HL-60 (cell line): ENCODE results near the gene CMIP.

Experiments used
- DNase-seq, 2 experiments: peaks; one replicate each; pipeline ENCODE4 v3.0.0-alpha.2; 2010 to 2020; ENCODE audit warnings: low read depth in 1 of 2, low spot score in 1 of 2
- H3K27ac ChIP-seq: fragments of 250-450 bp; sonication (Bioruptor Pico); replicated peaks from 2 replicates; pipeline ENCODE4 v1.5.1; 2020; ENCODE audit warnings: mild to moderate bottlenecking, moderate library complexity
- H3K27me3 ChIP-seq: fragments of 250-450 bp; sonication (Bioruptor Pico); 2 replicates; pipeline ENCODE4 v1.5.1; 2021; ENCODE audit warnings: mild to moderate bottlenecking, moderate library complexity; ENCODE audit not compliant: insufficient read depth, poor library complexity, severe bottlenecking
- H3K4me3 ChIP-seq: replicated peaks from 2 replicates; pipeline ENCODE4 v1.5.1; 2011; ENCODE audit warnings: mild to moderate bottlenecking, control low read depth, low read length; ENCODE audit not compliant: insufficient read depth
- CTCF ChIP-seq: IDR thresholded peaks from one replicate; pipeline ENCODE4 v1.5.1; 2011; ENCODE audit warnings: low read length, control low read depth, inconsistent platforms; ENCODE audit not compliant: insufficient read depth
- GABPA ChIP-seq: IDR thresholded peaks from 2 replicates; pipeline ENCODE4 v1.6.1; 2012; ENCODE audit warnings: low read depth
- POLR2AphosphoS5 ChIP-seq: IDR thresholded peaks from 2 replicates; pipeline ENCODE4 v1.6.1; 2012; ENCODE audit warnings: low read depth
- REST ChIP-seq: IDR thresholded peaks from 2 replicates; pipeline ENCODE4 v1.6.1; 2012; ENCODE audit warnings: low read depth; ENCODE audit not compliant: insufficient replicate concordance
- SPI1 ChIP-seq: IDR thresholded peaks from 2 replicates; pipeline ENCODE4 v1.6.1; 2012; ENCODE audit warnings: low read depth, mild to moderate bottlenecking, borderline replicate concordance

Gene CMIP

GRCh38 chr16:81469183-81469677 lies 24.6 kb downstream of the CMIP start:
- DNase-seq = no peak
- Histone ChIP-seq H3K27ac (peak overlapping the region; percentile 63), H3K4me3 (no peak overlapping the region), H3K27me3 (no peaks in the 10 kb centered on the region)
- TF ChIP-seq GABPA (no peak), REST (no peak), SPI1 (no peak), POLR2AphosphoS5 (no peak)

- H3K27me3 ChIP-seq = no peaks in the 10 kb centered on the region
- H3K4me3 ChIP-seq = no peak overlapping the region
- peak in 1 of 2 experiments; percentile 85 for DNase-seq
- H3K27ac ChIP-seq = peak overlapping the region; percentile 63
- TF ChIP-seq POLR2AphosphoS5 = no peak
- TF ChIP-seq SPI1 = peak; percentile 76; the same call in 1 of the 2 replicates
These were observed 25.3 kb downstream of the CMIP start for GRCh38 chr16:81469710-81470535.

GRCh38 chr16:81470796-81471636 lies 26.4 kb downstream of the CMIP start:
- no peak for DNase-seq
- H3K27ac ChIP-seq = peak overlapping the region; percentile 54
- H3K4me3 ChIP-seq = no peak overlapping the region
- H3K27me3 ChIP-seq = no peaks in the 10 kb centered on the region
- TF ChIP-seq POLR2AphosphoS5 (no peak), SPI1 (no peak), REST (no peak), CTCF (no peak), GABPA (no peak)

GRCh38 chr16:81471882-81472281 lies 27.3 kb downstream of the CMIP start:
- Histone ChIP-seq H3K27me3 (no peaks in the 10 kb centered on the region), H3K4me3 (no peak overlapping the region), H3K27ac (no peak overlapping the region)
- TF ChIP-seq POLR2AphosphoS5 (no peak), GABPA (no peak), REST (no peak)
- DNase-seq = no peak
